Measurements from ENCODE around the gene ARL8B.

The ARL8B gene

GRCh38 chr3:5190147-5190791, 68.2 kb downstream of the ARL8B start:
- Histone ChIP-seq H3K18ac (ENCODE audit: low read length) (no peak overlapping the region), H2AK5ac (ENCODE audit: low read length) (no peak overlapping the region), H3K79me1 (ENCODE audit: low read length) (peaks cover 22% of the 10 kb centered on the region), H3K4me2 (ENCODE audit: low read length) (peak overlapping the region; percentile 11), H3K23ac (ENCODE audit: low read length) (no peak overlapping the region), H3K4me3 (ENCODE audit: low read length) (no peak overlapping the region), H3K56ac (ENCODE audit: low read length) (peak overlapping the region; percentile 44), H2BK120ac (ENCODE audit: low read depth, low read length) (no peak overlapping the region), H3K9ac (ENCODE audit: low read length) (peak overlapping the region; percentile 7), H4K8ac (ENCODE audit: low read depth, low read length) (no peak overlapping the region), H3K27me3 (ENCODE audit: insufficient read depth, low read length, poor library complexity) (no peaks in the 10 kb centered on the region), H2BK5ac (ENCODE audit: low read length) (no peak overlapping the region), H3K4me1 (ENCODE audit: control insufficient read depth, low read depth, low read length) (peaks cover 8% of the 10 kb centered on the region), H3K4ac (ENCODE audit: low read depth, low read length) (no peak overlapping the region), H4K5ac (ENCODE audit: low read length) (no peak overlapping the region), H2BK15ac (replicated peaks; ENCODE audit: low read depth) (no peak overlapping the region), H3K79me2 (ENCODE audit: control insufficient read depth, insufficient read depth, low read length) (peaks cover 25% of the 10 kb centered on the region), H3K27ac (ENCODE audit: low read depth, low read length) (no peak overlapping the region), H3K36me3 (ENCODE audit: control insufficient read depth, insufficient read depth, low read length) (no peaks in the 10 kb centered on the region)
- 100% methylated on average over 1 of the region's 7 CpGs for WGBS (ENCODE audit: extremely low coverage, insufficient coverage, low lambda C conversion rate)
- DNase-seq = no peak

DNA sequence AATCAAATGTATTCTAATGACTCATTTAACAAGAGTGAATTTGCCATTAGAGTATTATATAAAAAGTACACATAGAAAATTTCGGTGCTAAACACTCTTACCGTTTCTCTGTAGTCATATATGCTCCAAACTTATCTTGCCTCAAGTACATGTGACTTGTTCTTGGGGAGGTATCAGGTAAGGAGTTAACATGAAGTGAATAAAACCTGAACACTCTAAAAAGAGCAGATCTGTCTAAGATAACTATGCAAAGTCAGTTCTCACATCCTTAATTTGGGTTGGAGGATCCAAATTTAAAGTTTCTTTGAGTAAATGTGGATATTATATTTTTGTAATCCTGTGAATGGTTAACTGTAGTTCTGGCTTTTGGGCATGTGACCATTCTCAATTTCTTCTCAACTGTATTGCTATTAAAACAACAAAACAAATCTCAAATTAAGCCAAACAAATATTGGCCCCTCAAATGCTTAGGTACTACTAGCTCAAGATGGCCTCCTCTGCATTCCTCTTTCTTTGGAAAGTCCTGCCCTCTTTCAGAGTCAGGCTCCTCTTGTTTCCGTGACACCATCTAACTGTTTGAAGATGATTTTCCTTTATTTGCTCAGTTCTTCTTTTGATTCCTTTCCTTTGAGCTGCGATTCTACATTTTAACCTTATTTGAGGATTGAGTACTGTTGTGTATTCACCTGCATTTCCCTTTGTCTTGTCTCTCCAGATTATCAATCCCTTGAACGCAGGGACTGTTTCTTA, 69.6 kb downstream of the ARL8B start:
- Histone ChIP-seq H3K4me2 (ENCODE audit: low read length) (no peak overlapping the region), H3K4ac (ENCODE audit: low read depth, low read length) (no peak overlapping the region), H3K4me1 (ENCODE audit: control insufficient read depth, low read depth, low read length) (peaks cover 6% of the 10 kb centered on the region), H3K4me3 (ENCODE audit: low read length) (no peak overlapping the region), H3K27ac (ENCODE audit: low read depth, low read length) (no peak overlapping the region), H3K79me1 (ENCODE audit: low read length) (peaks cover 24% of the 10 kb centered on the region), H3K27me3 (ENCODE audit: insufficient read depth, low read length, poor library complexity) (no peaks in the 10 kb centered on the region), H2BK5ac (ENCODE audit: low read length) (no peak overlapping the region), H4K5ac (ENCODE audit: low read length) (no peak overlapping the region), H3K18ac (ENCODE audit: low read length) (no peak overlapping the region), H3K23ac (ENCODE audit: low read length) (no peak overlapping the region), H2AK5ac (ENCODE audit: low read length) (no peak overlapping the region), H2BK120ac (ENCODE audit: low read depth, low read length) (no peak overlapping the region), H3K9ac (ENCODE audit: low read length) (no peak overlapping the region), H3K36me3 (ENCODE audit: control insufficient read depth, insufficient read depth, low read length) (no peaks in the 10 kb centered on the region), H4K8ac (ENCODE audit: low read depth, low read length) (no peak overlapping the region), H3K56ac (ENCODE audit: low read length) (no peak overlapping the region), H3K79me2 (ENCODE audit: control insufficient read depth, insufficient read depth, low read length) (peaks cover 28% of the 10 kb centered on the region), H2BK15ac (replicated peaks; ENCODE audit: low read depth) (no peak overlapping the region)
- no CpG with 5 or more reads among the region's 5 CpGs for whole genome bisulfite sequencing (ENCODE audit: extremely low coverage, insufficient coverage, low lambda C conversion rate)
- DNase-seq = no peak

- Histone ChIP-seq H2AK5ac (ENCODE audit: low read length) (no peak overlapping the region), H3K4ac (ENCODE audit: low read depth, low read length) (no peak overlapping the region), H4K5ac (ENCODE audit: low read length) (no peak overlapping the region), H2BK5ac (ENCODE audit: low read length) (no peak overlapping the region), H3K9ac (ENCODE audit: low read length) (no peak overlapping the region), H3K4me1 (ENCODE audit: control insufficient read depth, low read depth, low read length) (peaks cover 6% of the 10 kb centered on the region), H3K18ac (ENCODE audit: low read length) (no peak overlapping the region), H3K4me3 (ENCODE audit: low read length) (no peak overlapping the region), H3K79me2 (ENCODE audit: control insufficient read depth, insufficient read depth, low read length) (peaks cover 28% of the 10 kb centered on the region), H3K79me1 (ENCODE audit: low read length) (peaks cover 24% of the 10 kb centered on the region), H3K36me3 (ENCODE audit: control insufficient read depth, insufficient read depth, low read length) (no peaks in the 10 kb centered on the region), H3K27me3 (ENCODE audit: insufficient read depth, low read length, poor library complexity) (no peaks in the 10 kb centered on the region), H3K27ac (ENCODE audit: low read depth, low read length) (no peak overlapping the region), H2BK120ac (ENCODE audit: low read depth, low read length) (no peak overlapping the region), H3K56ac (ENCODE audit: low read length) (no peak overlapping the region), H2BK15ac (replicated peaks; ENCODE audit: low read depth) (no peak overlapping the region), H3K23ac (ENCODE audit: low read length) (no peak overlapping the region), H3K4me2 (ENCODE audit: low read length) (no peak overlapping the region), H4K8ac (ENCODE audit: low read depth, low read length) (no peak overlapping the region)
- WGBS (ENCODE audit: extremely low coverage, insufficient coverage, low lambda C conversion rate) = no CpG with 5 or more reads among the region's 3 CpGs
- DNase-seq = no peak
These were observed 70.7 kb downstream of the ARL8B start for GRCh38 chr3:5192571-5193365.

DNA sequence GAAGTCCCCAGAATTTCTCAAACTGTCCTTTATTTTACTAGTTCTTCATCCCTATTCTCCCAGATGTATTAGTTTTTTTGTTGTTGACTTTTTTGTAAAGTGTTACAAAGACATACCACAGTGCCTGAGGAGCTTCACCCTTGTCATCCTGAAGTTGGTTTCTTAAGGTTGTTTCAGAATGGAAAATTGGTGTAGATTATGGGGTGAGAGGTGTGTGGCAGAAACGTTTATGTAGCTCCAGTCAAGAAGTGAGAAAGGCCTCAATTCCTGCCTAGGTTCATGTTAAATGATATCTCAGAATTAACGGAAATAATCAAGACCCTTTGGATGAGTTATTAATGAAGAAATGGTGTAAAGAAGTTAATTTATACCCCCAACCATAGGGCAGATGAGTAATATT, 72.2 kb downstream of the ARL8B start:
- Histone ChIP-seq H3K56ac (ENCODE audit: low read length) (no peak overlapping the region), H3K4ac (ENCODE audit: low read depth, low read length) (no peak overlapping the region), H3K79me2 (ENCODE audit: control insufficient read depth, insufficient read depth, low read length) (peaks cover 17% of the 10 kb centered on the region), H4K5ac (ENCODE audit: low read length) (no peak overlapping the region), H3K36me3 (ENCODE audit: control insufficient read depth, insufficient read depth, low read length) (no peaks in the 10 kb centered on the region), H3K4me1 (ENCODE audit: control insufficient read depth, low read depth, low read length) (peaks cover 5% of the 10 kb centered on the region), H3K18ac (ENCODE audit: low read length) (no peak overlapping the region), H3K27me3 (ENCODE audit: insufficient read depth, low read length, poor library complexity) (no peaks in the 10 kb centered on the region), H3K4me2 (ENCODE audit: low read length) (no peak overlapping the region), H4K8ac (ENCODE audit: low read depth, low read length) (no peak overlapping the region), H3K9ac (ENCODE audit: low read length) (no peak overlapping the region), H3K79me1 (ENCODE audit: low read length) (peaks cover 17% of the 10 kb centered on the region), H2BK120ac (ENCODE audit: low read depth, low read length) (no peak overlapping the region), H3K27ac (ENCODE audit: low read depth, low read length) (no peak overlapping the region), H2AK5ac (ENCODE audit: low read length) (no peak overlapping the region), H2BK15ac (replicated peaks; ENCODE audit: low read depth) (no peak overlapping the region), H2BK5ac (ENCODE audit: low read length) (no peak overlapping the region), H3K23ac (ENCODE audit: low read length) (no peak overlapping the region), H3K4me3 (ENCODE audit: low read length) (no peak overlapping the region)
- DNase-seq = no peak
- 100% methylated on average over 1 of the region's 2 CpGs for WGBS (ENCODE audit: extremely low coverage, insufficient coverage, low lambda C conversion rate)

- H3K4me1 ChIP-seq (ENCODE audit: control insufficient read depth, low read depth, low read length) = peaks cover 5% of the 10 kb centered on the region
- H3K27me3 ChIP-seq (ENCODE audit: insufficient read depth, low read length, poor library complexity) = no peaks in the 10 kb centered on the region
- peak; percentile 77 for DNase-seq
- peaks cover 17% of the 10 kb centered on the region for H3K79me1 ChIP-seq (ENCODE audit: low read length)
- no peak overlapping the region for H2BK5ac ChIP-seq (ENCODE audit: low read length)
- no peak overlapping the region for H3K56ac ChIP-seq (ENCODE audit: low read length)
- WGBS (ENCODE audit: extremely low coverage, insufficient coverage, low lambda C conversion rate) = 100% methylated on average over 1 of the region's 2 CpGs
- H2BK15ac ChIP-seq (replicated peaks; ENCODE audit: low read depth) = no peak overlapping the region
- H4K5ac ChIP-seq (ENCODE audit: low read length) = no peak overlapping the region
- no peak overlapping the region for H3K4ac ChIP-seq (ENCODE audit: low read depth, low read length)
- H3K9ac ChIP-seq (ENCODE audit: low read length) = no peak overlapping the region
- H2AK5ac ChIP-seq (ENCODE audit: low read length) = no peak overlapping the region
- no peak overlapping the region for H4K8ac ChIP-seq (ENCODE audit: low read depth, low read length)
- no peak overlapping the region for H3K4me2 ChIP-seq (ENCODE audit: low read length)
- peaks cover 17% of the 10 kb centered on the region for H3K79me2 ChIP-seq (ENCODE audit: control insufficient read depth, insufficient read depth, low read length)
- H3K36me3 ChIP-seq (ENCODE audit: control insufficient read depth, insufficient read depth, low read length) = no peaks in the 10 kb centered on the region
- no peak overlapping the region for H2BK120ac ChIP-seq (ENCODE audit: low read depth, low read length)
- no peak overlapping the region for H3K23ac ChIP-seq (ENCODE audit: low read length)
- H3K27ac ChIP-seq (ENCODE audit: low read depth, low read length) = no peak overlapping the region
- no peak overlapping the region for H3K18ac ChIP-seq (ENCODE audit: low read length)
- H3K4me3 ChIP-seq (ENCODE audit: low read length) = no peak overlapping the region
These were observed 72.9 kb downstream of the ARL8B start for GRCh38 chr3:5194801-5195509.

Data from mesendoderm (in vitro differentiated cells).